ENCODE data around the gene CMIP. TPM values are rescaled to one million over a fixed set of nuclear protein-coding genes. Genes with fewer than 3 reads are reported as not detected.

Gene CMIP
- total RNA-seq, 1 experiment from 2014 or later: 53.6 TPM

GRCh38 chr16:81657781-81658180 lies 213.2 kb downstream of the CMIP start:
- no TSS peak for BruUV-seq (replicated peaks)
- intact Hi-C loops (cut with micrococcal nuclease): no loop called here
- peaks cover 73% of the 10 kb centered on the region for H3K36me3 Mint-ChIP-seq (ENCODE audit: insufficient read depth, unreplicated experiment)
- no peaks in the 10 kb centered on the region for H3K27me3 Mint-ChIP-seq (ENCODE audit: insufficient read depth, unreplicated experiment)
- TF ChIP-seq, protein P1, sequence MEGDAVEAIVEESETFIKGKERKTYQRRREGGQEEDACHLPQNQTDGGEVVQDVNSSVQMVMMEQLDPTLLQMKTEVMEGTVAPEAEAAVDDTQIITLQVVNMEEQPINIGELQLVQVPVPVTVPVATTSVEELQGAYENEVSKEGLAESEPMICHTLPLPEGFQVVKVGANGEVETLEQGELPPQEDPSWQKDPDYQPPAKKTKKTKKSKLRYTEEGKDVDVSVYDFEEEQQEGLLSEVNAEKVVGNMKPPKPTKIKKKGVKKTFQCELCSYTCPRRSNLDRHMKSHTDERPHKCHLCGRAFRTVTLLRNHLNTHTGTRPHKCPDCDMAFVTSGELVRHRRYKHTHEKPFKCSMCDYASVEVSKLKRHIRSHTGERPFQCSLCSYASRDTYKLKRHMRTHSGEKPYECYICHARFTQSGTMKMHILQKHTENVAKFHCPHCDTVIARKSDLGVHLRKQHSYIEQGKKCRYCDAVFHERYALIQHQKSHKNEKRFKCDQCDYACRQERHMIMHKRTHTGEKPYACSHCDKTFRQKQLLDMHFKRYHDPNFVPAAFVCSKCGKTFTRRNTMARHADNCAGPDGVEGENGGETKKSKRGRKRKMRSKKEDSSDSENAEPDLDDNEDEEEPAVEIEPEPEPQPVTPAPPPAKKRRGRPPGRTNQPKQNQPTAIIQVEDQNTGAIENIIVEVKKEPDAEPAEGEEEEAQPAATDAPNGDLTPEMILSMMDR (IDR thresholded peaks at IDR 0.05; ENCODE audit: unreplicated experiment): no peak
- no peak overlapping the region for H3K4me3 Mint-ChIP-seq (ENCODE audit: unreplicated experiment)
- no peak overlapping the region for H3K27ac Mint-ChIP-seq (ENCODE audit: low read depth, unreplicated experiment)
- H3K4me1 Mint-ChIP-seq (ENCODE audit: insufficient read depth, unreplicated experiment): no peaks in the 10 kb centered on the region
- CTCF ChIA-PET: no interaction called here
- no peaks in the 10 kb centered on the region for H3K9me3 Mint-ChIP-seq (ENCODE audit: unreplicated experiment)
- POLR2A ChIA-PET: no interaction called here
- DNase-seq (ENCODE audit: unreplicated experiment): no peak

GRCh38 chr16:81658373-81658772 lies 213.8 kb downstream of the CMIP start:
- H3K4me3 Mint-ChIP-seq (ENCODE audit: unreplicated experiment): no peak overlapping the region
- H3K36me3 Mint-ChIP-seq (ENCODE audit: insufficient read depth, unreplicated experiment): peaks cover 70% of the 10 kb centered on the region
- no peak for DNase-seq (ENCODE audit: unreplicated experiment)
- intact Hi-C loops (cut with micrococcal nuclease): no loop called here
- no peaks in the 10 kb centered on the region for H3K4me1 Mint-ChIP-seq (ENCODE audit: insufficient read depth, unreplicated experiment)
- H3K27ac Mint-ChIP-seq (ENCODE audit: low read depth, unreplicated experiment): no peak overlapping the region
- TF ChIP-seq, protein P1 (IDR thresholded peaks at IDR 0.05; ENCODE audit: unreplicated experiment): no peak
- no peaks in the 10 kb centered on the region for H3K27me3 Mint-ChIP-seq (ENCODE audit: insufficient read depth, unreplicated experiment)
- no TSS peak for BruUV-seq (replicated peaks)
- POLR2A ChIA-PET: no interaction called here
- H3K9me3 Mint-ChIP-seq (ENCODE audit: unreplicated experiment): no peaks in the 10 kb centered on the region
- CTCF ChIA-PET: no interaction called here

- Mint-ChIP-seq H3K9me3 (ENCODE audit: unreplicated experiment) (no peaks in the 10 kb centered on the region), H3K36me3 (ENCODE audit: insufficient read depth, unreplicated experiment) (peaks cover 65% of the 10 kb centered on the region), H3K27ac (ENCODE audit: low read depth, unreplicated experiment) (no peak overlapping the region), H3K27me3 (ENCODE audit: insufficient read depth, unreplicated experiment) (no peaks in the 10 kb centered on the region), H3K4me3 (ENCODE audit: unreplicated experiment) (no peak overlapping the region), H3K4me1 (ENCODE audit: insufficient read depth, unreplicated experiment) (no peaks in the 10 kb centered on the region)
- ChIA-PET CTCF (interaction anchor here (0.5 to 1.0 kb wide), 4 partner anchors 11 to 309 kb away, joined by 3 to 5 read pairs (median 4); no protein-coding TSS in a partner anchor), POLR2A (no interaction called here)
- TF ChIP-seq, protein P1 (IDR thresholded peaks at IDR 0.05; ENCODE audit: unreplicated experiment): no peak
- BruUV-seq (replicated peaks): no TSS peak
- intact Hi-C loops (cut with micrococcal nuclease): no loop called here
- no peak for DNase-seq (ENCODE audit: unreplicated experiment)
Measured at GRCh38 chr16:81659249-81659648, 214.6 kb downstream of the CMIP start.

DNA sequence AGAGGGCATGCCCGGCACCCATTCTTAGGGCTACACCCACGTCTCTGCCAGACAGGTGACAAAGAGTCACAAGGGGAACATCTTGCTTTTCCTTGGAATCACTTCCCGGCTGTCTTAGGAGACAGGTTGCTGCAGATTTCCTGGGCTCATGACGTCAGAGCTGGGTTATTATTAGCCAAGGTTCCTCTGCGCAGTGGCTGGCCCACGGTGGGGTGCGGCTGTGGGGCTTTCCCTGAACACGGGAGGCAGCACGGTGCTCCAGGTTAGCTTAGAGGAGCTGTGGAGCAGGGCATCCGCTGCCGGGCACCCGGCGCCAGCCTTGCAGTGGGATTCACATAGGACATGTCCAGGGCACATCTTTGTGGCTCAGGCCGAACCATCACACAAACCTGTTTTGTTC lies 216.5 kb downstream of the CMIP start:
- Mint-ChIP-seq H3K9me3 (ENCODE audit: unreplicated experiment) (no peaks in the 10 kb centered on the region), H3K4me3 (ENCODE audit: unreplicated experiment) (no peak overlapping the region), H3K4me1 (ENCODE audit: insufficient read depth, unreplicated experiment) (no peaks in the 10 kb centered on the region), H3K27ac (ENCODE audit: low read depth, unreplicated experiment) (no peak overlapping the region), H3K36me3 (ENCODE audit: insufficient read depth, unreplicated experiment) (peaks cover 62% of the 10 kb centered on the region), H3K27me3 (ENCODE audit: insufficient read depth, unreplicated experiment) (no peaks in the 10 kb centered on the region)
- ChIA-PET CTCF (interaction anchor here (0.5 to 0.7 kb wide), 2 partner anchors 38 to 75 kb away, joined by 3 read pairs; no protein-coding TSS in a partner anchor), POLR2A (no interaction called here)
- DNase-seq (ENCODE audit: unreplicated experiment): no peak
- intact Hi-C loops (cut with micrococcal nuclease): no loop called here
- TF ChIP-seq, protein P1 (IDR thresholded peaks at IDR 0.05; ENCODE audit: unreplicated experiment): no peak
- BruUV-seq (replicated peaks): no TSS peak
